DMS153 (cell line): ENCODE data around the gene PABPN1L.

ENCODE experiments used
- DNase-seq: peaks from one replicate; lab custom pipeline; 2025; lab: John Stamatoyannopoulos, UW

The PABPN1L gene

DNA sequence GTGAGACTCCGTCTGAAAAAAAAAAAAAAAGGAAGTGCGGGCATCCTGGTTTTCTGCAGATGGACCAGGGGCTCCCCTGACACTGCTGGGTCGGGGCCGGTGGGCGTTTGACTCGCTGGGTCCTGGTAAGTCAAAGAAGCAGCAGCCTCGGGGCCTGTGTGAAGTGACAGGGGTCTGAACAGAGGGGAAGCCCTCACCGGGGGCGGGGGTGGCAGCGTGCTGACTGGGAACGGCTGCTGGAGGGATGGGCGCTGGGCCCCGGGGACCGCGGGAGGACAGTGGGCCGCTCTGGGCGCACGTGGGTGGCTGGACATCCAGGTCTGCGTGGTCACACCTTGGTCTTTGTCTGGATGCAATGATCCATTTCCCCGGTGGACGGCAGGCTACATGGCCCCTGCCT lies 17.9 kb downstream of the PABPN1L start:
- no peak for DNase-seq

- DNase-seq: no peak
Observed at GRCh38 chr16:88847654-88848053, 18.8 kb downstream of the PABPN1L start.

GRCh38 chr16:88846088-88846487 lies 20.4 kb downstream of the PABPN1L start:
- DNase-seq: no peak

GRCh38 chr16:88844419-88845036 lies 21.9 kb downstream of the PABPN1L start:
- no peak for DNase-seq

DNA sequence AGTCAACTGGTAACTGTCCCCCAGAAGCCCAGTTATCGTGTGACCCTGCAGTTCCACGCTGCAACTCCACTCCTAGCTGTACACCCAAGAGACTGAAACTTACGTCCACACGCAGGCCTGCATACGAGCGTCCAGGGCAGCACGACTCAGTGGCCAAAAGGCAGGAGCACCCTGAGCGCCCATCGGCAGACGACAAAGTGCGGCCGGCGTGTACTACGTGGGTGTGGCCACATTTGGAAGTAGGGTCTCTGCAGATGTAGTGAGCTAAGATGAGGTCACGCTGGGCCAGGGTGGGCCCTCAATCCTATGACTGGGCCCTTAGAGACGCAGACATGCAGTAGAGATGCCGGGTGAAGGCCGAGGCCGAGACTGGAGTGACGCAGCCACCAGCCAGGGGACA lies 23.2 kb downstream of the PABPN1L start:
- no peak for DNase-seq

GRCh38 chr16:88842806-88843205 lies 23.7 kb downstream of the PABPN1L start:
- no peak for DNase-seq

GRCh38 chr16:88842308-88842756 lies 24.1 kb downstream of the PABPN1L start:
- DNase-seq: no peak

DNA sequence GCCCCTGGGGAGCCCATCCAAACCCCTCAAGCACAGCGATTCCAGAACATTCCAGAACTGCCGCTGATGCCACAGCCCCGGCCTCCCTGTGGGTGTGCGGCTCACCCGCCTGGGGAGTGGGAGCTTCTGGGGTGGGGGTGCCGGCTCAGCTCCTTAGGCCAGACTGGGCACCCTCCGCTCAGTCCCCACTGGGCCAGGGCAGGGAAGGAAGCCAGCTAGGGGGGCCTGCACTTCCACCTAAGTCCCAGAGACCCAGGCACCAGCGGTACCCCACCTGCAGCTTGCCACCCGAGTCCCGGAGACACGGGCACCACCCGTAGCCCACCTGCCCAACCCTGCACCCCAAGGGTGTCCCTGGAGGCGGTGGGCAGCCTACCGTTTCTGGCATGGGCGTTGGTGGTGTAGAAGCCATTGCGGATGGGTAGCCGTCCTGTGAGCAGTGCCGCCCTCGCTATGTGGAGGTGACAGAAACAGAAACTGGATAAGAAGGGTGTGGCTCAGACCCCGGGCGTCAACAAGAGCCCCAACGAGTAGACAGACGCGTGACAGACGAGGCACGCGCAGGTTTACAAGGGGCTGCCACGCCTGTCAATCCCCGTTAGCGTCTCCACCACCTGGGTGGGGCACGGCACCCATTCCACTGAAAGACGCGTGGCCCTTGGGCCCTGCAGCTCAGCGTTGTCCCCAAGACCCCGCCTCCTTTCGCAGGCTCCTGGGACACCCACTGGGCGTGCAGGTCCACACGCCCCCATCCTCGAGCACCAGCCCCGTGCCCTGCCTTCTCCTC lies 24.7 kb downstream of the PABPN1L start:
- no peak for DNase-seq

DNA sequence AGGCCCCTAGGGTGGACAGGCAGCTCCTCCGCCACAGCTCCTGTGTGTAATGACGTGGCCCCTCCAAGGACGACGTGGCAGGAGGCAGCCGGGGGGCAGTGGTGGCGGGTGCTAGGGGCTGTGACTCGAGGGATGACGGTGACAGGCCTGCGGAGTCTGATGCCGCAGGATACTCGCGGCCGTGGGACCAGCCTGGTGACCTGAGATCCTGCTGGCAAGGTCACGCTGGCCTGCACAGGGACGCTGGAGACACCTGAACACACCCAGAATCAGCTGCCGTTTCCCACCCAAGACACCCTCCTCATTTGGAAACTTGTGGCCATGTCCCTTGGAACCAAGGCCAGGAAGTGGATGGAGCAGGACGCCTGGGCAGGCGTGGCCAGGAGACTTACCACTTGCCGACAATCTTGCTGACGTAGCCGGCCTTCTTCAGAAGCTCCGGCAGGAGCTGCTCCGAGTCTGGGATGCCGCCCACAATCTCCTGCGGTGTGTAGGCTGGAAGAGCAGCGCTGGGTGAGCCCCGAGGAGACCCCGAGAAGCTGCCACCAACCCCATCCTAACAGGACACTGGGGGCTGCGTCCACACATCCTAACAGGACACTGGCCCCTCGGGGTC lies 25.8 kb downstream of the PABPN1L start:
- no peak for DNase-seq

- no peak for DNase-seq
Observed at GRCh38 chr16:88839745-88840599, 26.5 kb downstream of the PABPN1L start.

DNA sequence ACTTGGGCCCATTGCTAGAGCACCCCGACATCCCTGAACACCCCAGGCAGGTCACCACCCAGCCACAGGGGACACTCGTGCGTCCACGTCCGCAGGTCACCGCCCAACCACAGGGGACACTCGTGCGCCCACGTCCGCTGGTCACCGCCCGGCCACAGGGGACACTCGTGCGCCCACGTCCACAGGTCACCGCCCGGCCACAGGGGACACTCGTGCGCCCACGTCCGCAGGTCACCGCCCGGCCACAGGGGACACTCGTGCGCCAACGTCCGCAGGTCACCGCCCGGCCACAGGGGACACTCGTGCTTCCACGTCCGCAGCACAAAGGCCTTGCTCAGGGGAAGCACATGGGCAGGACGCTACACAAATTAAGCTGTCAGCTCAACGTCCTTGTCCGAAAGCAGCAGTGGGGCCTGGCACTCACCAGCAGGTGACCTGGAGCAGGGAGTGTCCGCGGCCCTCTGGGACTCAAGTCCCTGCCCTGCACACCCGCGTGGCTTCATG lies 27.4 kb downstream of the PABPN1L start:
- no peak for DNase-seq

DNA sequence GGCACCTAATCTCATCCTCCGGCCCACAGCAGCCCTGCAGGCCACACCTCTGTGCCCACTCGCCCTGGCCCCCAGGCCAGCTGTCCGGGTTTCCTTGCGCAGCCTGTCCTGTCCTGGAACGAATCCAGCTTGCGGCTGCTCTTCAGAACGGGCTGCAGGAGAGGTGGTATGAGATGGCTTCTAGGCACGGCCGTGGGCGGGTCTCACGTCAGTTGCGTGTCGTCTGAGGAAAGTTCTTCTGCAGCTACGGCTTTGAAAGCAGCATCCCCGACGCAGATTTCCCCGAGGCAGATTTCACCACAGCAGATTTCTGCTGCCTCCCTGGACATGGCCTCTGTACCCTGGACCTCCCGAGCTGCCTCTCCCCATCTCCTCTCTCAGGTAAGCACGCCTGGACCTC lies 27.9 kb downstream of the PABPN1L start:
- DNase-seq: no peak

- no peak for DNase-seq
Observed at GRCh38 chr16:88837806-88838205, 28.7 kb downstream of the PABPN1L start.

GRCh38 chr16:88836791-88837190 lies 29.7 kb downstream of the PABPN1L start:
- DNase-seq: no peak

- no peak for DNase-seq
Observed at GRCh38 chr16:88835818-88836217, 30.6 kb downstream of the PABPN1L start.

- DNase-seq: no peak
Observed at GRCh38 chr16:88835383-88835782, 31.1 kb downstream of the PABPN1L start.

GRCh38 chr16:88834670-88835069 lies 31.8 kb downstream of the PABPN1L start:
- no peak for DNase-seq

GRCh38 chr16:88833086-88833485 lies 33.4 kb downstream of the PABPN1L start:
- DNase-seq: no peak

GRCh38 chr16:88831838-88832237 lies 34.6 kb downstream of the PABPN1L start:
- no peak for DNase-seq

DNA sequence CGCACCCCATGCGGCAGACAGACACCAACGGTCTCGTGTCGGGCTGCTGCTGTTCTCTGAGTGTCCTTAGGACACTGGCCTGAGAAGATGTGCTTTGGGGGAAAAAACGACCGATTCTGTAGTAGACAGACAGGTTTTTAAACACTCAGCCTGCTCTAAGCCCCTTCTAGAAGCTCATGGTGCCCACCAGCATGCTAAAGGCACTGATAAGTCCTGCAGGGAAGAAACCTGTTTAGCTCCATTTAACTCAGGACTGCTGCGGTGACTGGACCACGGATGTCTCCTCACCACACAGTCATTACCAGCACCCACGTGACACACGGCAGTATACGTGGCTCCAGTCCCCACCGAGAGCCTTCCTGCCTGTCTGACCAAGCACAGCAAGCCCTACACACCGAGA lies 35.7 kb downstream of the PABPN1L start:
- DNase-seq: no peak

GRCh38 chr16:88830258-88830657 lies 36.2 kb downstream of the PABPN1L start:
- DNase-seq: no peak

DNA sequence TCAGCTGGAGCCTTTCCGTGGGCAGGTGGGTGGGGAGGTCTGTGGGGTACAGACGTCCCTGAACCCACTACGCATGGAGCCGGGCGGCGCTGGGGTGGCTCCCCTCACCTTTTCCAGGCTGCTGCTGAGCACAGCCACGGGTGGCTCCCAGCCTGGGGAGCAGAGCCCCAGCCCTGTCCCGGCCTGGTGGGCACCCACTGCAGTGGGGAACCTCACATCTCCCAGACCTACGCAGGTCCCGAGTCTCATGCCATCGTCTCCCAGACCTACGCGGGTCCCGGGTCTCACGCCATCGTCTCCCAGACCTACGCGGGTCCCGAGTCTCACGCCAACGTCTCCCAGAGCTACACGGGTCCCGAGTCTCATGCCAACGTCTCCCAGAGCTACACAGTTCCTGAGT lies 37.7 kb downstream of the PABPN1L start:
- DNase-seq: no peak
